ENCODE measurements around the gene TRPM1.

DNA sequence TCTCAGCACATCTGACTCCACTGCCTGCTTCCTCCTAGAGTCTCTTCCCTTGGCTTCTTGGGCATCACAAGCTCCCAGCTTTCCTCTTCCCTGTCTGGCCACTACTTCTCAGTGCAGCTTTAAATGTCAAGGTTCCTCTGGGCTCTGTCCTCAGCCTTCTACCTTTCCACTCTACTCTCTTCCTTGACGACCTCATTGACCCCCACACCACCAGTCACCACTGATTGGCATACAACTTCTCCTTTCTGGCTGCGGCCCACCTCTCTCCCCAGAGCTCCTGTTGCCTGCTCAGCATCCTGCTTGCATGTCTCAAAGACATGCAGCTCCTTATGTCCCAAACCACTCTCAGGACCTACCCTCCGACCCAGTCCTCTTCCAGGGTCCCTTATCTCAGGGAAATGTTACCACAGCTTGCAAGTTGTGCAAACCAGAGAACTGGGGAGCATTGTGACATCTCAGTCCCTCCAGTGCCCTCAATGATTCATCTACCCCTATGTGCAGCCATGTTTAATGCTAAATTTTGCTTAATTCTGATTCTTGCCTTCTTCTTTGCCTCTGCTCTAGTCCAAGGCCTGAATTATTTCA, 49.9 kb downstream of the TRPM1 start:
- TF ChIP-seq, protein P1, sequence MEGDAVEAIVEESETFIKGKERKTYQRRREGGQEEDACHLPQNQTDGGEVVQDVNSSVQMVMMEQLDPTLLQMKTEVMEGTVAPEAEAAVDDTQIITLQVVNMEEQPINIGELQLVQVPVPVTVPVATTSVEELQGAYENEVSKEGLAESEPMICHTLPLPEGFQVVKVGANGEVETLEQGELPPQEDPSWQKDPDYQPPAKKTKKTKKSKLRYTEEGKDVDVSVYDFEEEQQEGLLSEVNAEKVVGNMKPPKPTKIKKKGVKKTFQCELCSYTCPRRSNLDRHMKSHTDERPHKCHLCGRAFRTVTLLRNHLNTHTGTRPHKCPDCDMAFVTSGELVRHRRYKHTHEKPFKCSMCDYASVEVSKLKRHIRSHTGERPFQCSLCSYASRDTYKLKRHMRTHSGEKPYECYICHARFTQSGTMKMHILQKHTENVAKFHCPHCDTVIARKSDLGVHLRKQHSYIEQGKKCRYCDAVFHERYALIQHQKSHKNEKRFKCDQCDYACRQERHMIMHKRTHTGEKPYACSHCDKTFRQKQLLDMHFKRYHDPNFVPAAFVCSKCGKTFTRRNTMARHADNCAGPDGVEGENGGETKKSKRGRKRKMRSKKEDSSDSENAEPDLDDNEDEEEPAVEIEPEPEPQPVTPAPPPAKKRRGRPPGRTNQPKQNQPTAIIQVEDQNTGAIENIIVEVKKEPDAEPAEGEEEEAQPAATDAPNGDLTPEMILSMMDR (IDR thresholded peaks at IDR 0.05): no peak
- no peak for TF ChIP-seq POLR2A (IDR thresholded peaks at IDR 0.05)
